H1 (cell line): ENCODE measurements around the gene AQP6. TPM values are rescaled to one million over a fixed set of nuclear protein-coding genes. Genes with fewer than 3 reads are reported as not detected.

Experiments
- CTCF ChIA-PET: fragments of 300-600 bp; sonication (Branson Sonifier 250); formaldehyde crosslinking; loops from one replicate; lab custom pipeline; 2021; ENCODE audit not compliant: partially characterized antibody; lab: Charles Lee
- POLR2A ChIA-PET: fragments of 300-600 bp; sonication (Branson Sonifier 250); formaldehyde crosslinking; loops from one replicate; lab custom pipeline; 2021; ENCODE audit warnings: inconsistent platforms; ENCODE audit not compliant: partially characterized antibody; lab: Charles Lee
- DNase-seq, 2 experiments: peaks; one replicate each; pipeline versions ENCODE4 v3.0.0 to v3.0.0-alpha.2; 2010 to 2022; ENCODE audit warnings: low spot score in 2 of 2, low read depth in 1 of 2, mixed read lengths in 1 of 2
- FAIRE-seq: peaks from 2 replicates; lab custom pipeline; 2011; peaks lifted over from hg19 to GRCh38; lab: Jason Lieb, UNC
- H2AFZ ChIP-seq: 2 replicates; pipeline ENCODE4 v1.8.1; 2012; ENCODE audit warnings: low read length, inconsistent platforms
- H2AK5ac ChIP-seq: 2 replicates; pipeline ENCODE4 v1.6.1; 2013; ENCODE audit warnings: low read depth, low read length
- H2BK120ac ChIP-seq: replicated peaks from 2 replicates; pipeline ENCODE3; 2013; ENCODE audit warnings: low read depth, low read length, inconsistent platforms
- H2BK12ac ChIP-seq: 2 replicates; pipeline ENCODE4 v1.6.1; 2013; ENCODE audit warnings: low read depth, low read length
- H2BK15ac ChIP-seq: 2 replicates; pipeline ENCODE4 v1.6.1; 2013; ENCODE audit warnings: low read length
- H2BK20ac ChIP-seq: 2 replicates; pipeline ENCODE4 v1.6.1; 2013; ENCODE audit warnings: low read length
- H2BK5ac ChIP-seq: 2 replicates; pipeline ENCODE4 v1.6.1; 2013; ENCODE audit warnings: low read depth, low read length
- H3K14ac ChIP-seq: 2 replicates; pipeline ENCODE4 v1.6.1; 2013; ENCODE audit warnings: inconsistent platforms; ENCODE audit not compliant: insufficient read length
- H3K18ac ChIP-seq: 2 replicates; pipeline ENCODE4 v1.6.1; 2013; ENCODE audit warnings: low read length; ENCODE audit errors: extremely low read depth
- H3K23ac ChIP-seq: 2 replicates; pipeline ENCODE4 v1.6.1; 2013; ENCODE audit warnings: inconsistent platforms; ENCODE audit not compliant: insufficient read length
- H3K23me2 ChIP-seq: 2 replicates; pipeline ENCODE4 v1.6.1; 2013; ENCODE audit warnings: low read depth, low read length
- H3K27ac ChIP-seq: 2 replicates; pipeline ENCODE4 v1.6.1; 2011; ENCODE audit warnings: low read depth, low read length, inconsistent platforms
- H3K27me3 ChIP-seq, 4 experiments: replicated peaks in 1 of 4; 1 replicate in 1 of 4; 2 replicates in 3 of 4; pipeline versions ENCODE4 v1.6.1 to v1.8.1; 2011 to 2013; ENCODE audit warnings: low read length in 3 of 4, mild to moderate bottlenecking in 3 of 4, inconsistent platforms in 2 of 4, mixed read lengths in 2 of 4, moderate library complexity in 1 of 4; ENCODE audit not compliant: control insufficient read depth in 3 of 4, insufficient read depth in 3 of 4; ENCODE audit errors: extremely low read depth in 1 of 4
- H3K36me3 ChIP-seq, 4 experiments: 2 replicates each; pipeline versions ENCODE4 v1.6.1 to v1.8.1; 2011 to 2013; ENCODE audit warnings: mild to moderate bottlenecking in 4 of 4, low read length in 3 of 4, moderate library complexity in 2 of 4, control low read depth in 1 of 4, inconsistent platforms in 1 of 4; ENCODE audit not compliant: insufficient read depth in 4 of 4, control insufficient read depth in 2 of 4
- H3K4ac ChIP-seq: replicated peaks from 2 replicates; pipeline ENCODE3; 2013; ENCODE audit warnings: low read length, low read depth, mixed read lengths, inconsistent platforms; ENCODE audit not compliant: insufficient read length
- H3K4me1 ChIP-seq, 4 experiments: replicated peaks in 1 of 4; 1 replicate in 1 of 4; 2 replicates in 3 of 4; pipeline versions ENCODE4 v1.6.1 to v1.8.1; 2011 to 2013; ENCODE audit warnings: low read length in 3 of 4, inconsistent platforms in 2 of 4, mixed read lengths in 1 of 4; ENCODE audit not compliant: insufficient read depth in 4 of 4, control insufficient read depth in 3 of 4
- H3K4me2 ChIP-seq, 2 experiments: 2 replicates each; pipeline versions ENCODE4 v1.6.1 to v1.8.1; 2011 to 2013; ENCODE audit warnings: low read depth in 2 of 2, low read length in 2 of 2, control low read depth in 1 of 2, inconsistent platforms in 1 of 2, mild to moderate bottlenecking in 1 of 2; ENCODE audit not compliant: insufficient read depth in 1 of 2
- H3K4me3 ChIP-seq, 4 experiments: fragments of 200-600, 300-600 bp in 1 of 4; sonication (generic), shearing (Covaris generic), sonication (Bioruptor Twin) in 1 of 4; 2 replicates each; pipeline versions ENCODE4 v1.5.1 to v1.8.1; 2011 to 2016; ENCODE audit warnings: low read length in 4 of 4, low read depth in 3 of 4, control low read depth in 2 of 4, inconsistent platforms in 2 of 4, mild to moderate bottlenecking in 2 of 4, mixed read lengths in 1 of 4, moderate library complexity in 1 of 4; ENCODE audit not compliant: insufficient read depth in 2 of 4; ENCODE audit errors: extremely low read depth in 1 of 4
- H3K56ac ChIP-seq: replicated peaks from 2 replicates; pipeline ENCODE3; 2013; ENCODE audit warnings: low read depth, mild to moderate bottlenecking, mixed read lengths, low read length, inconsistent platforms; ENCODE audit not compliant: insufficient read length
- H3K79me1 ChIP-seq: 2 replicates; pipeline ENCODE4 v1.6.1; 2013; ENCODE audit warnings: low read depth, low read length, control low read depth
- H3K79me2 ChIP-seq, 2 experiments: 2 replicates each; pipeline versions ENCODE4 v1.6.1 to v1.8.1; 2012 to 2013; ENCODE audit warnings: low read length in 2 of 2, mild to moderate bottlenecking in 2 of 2, inconsistent platforms in 1 of 2; ENCODE audit not compliant: insufficient read depth in 2 of 2, control insufficient read depth in 1 of 2
- H3K9ac ChIP-seq, 4 experiments: replicated peaks in 1 of 4; 1 replicate in 1 of 4; 2 replicates in 3 of 4; pipeline versions ENCODE4 v1.6.1 to v1.8.1; 2011 to 2013; ENCODE audit warnings: low read depth in 3 of 4, low read length in 3 of 4, control low read depth in 2 of 4, mild to moderate bottlenecking in 2 of 4, moderate library complexity in 2 of 4, inconsistent platforms in 1 of 4; ENCODE audit errors: extremely low read depth in 1 of 4
- H3K9me3 ChIP-seq, 2 experiments: 2 replicates each; pipeline versions ENCODE4 v1.6.1 to v1.8.1; 2012 to 2013; ENCODE audit warnings: mild to moderate bottlenecking in 2 of 2, moderate library complexity in 2 of 2, control low read depth in 1 of 2, inconsistent platforms in 1 of 2, low read depth in 1 of 2, low read length in 1 of 2, mixed read lengths in 1 of 2; ENCODE audit not compliant: insufficient read depth in 2 of 2
- H4K20me1 ChIP-seq, 2 experiments: replicated peaks in 1 of 2; 2 replicates each; pipeline versions ENCODE3 to v1.8.1; 2011 to 2013; ENCODE audit warnings: inconsistent platforms in 2 of 2, low read length in 2 of 2, mild to moderate bottlenecking in 1 of 2; ENCODE audit not compliant: insufficient read depth in 2 of 2, control insufficient read depth in 1 of 2
- H4K5ac ChIP-seq: 2 replicates; pipeline ENCODE4 v1.6.1; 2013; ENCODE audit warnings: low read length, low read depth, mixed read lengths, inconsistent platforms; ENCODE audit not compliant: insufficient read length
- H4K8ac ChIP-seq: 2 replicates; pipeline ENCODE4 v1.8.0; 2013; ENCODE audit warnings: mild to moderate bottlenecking, moderate library complexity, low read length, inconsistent platforms; ENCODE audit not compliant: insufficient read depth; ENCODE audit errors: extremely low read depth
- H4K91ac ChIP-seq: replicated peaks from 2 replicates; pipeline ENCODE3; 2013; ENCODE audit warnings: low read length, mixed read lengths, inconsistent platforms; ENCODE audit not compliant: insufficient read length
- BRCA1 ChIP-seq: IDR thresholded peaks from 2 replicates; pipeline ENCODE4 v1.6.1; 2012; ENCODE audit warnings: low read depth, low read length, improper control_type of control experiment
- CEBPB ChIP-seq: IDR thresholded peaks from 2 replicates; pipeline ENCODE4 v1.6.1; 2012; ENCODE audit warnings: low read depth, low read length
- WGBS, 2 experiments: shearing (Covaris generic) in 1 of 2; methylation state at CpG; one replicate each; pipeline versions ENCODE4 v1.1.6 to v1.1.7; 2013 to 2015; ENCODE audit warnings: low lambda C conversion rate in 2 of 2, mixed read lengths in 2 of 2, inconsistent platforms in 1 of 2, low coverage in 1 of 2, missing lambda C conversion rate in 1 of 2; ENCODE audit not compliant: insufficient replicate concordance in 2 of 2, insufficient coverage in 1 of 2, insufficient read length in 1 of 2; ENCODE audit errors: extremely low coverage in 1 of 2, missing lambda C conversion rate in 1 of 2; 5-methylcytosine and 5-hydroxymethylcytosine counted together
- polyA plus RNA-seq, 7 experiments: library from polyadenylated mRNA; depleted of rRNA in 3 of 7; stranded (reverse) in 5 of 7; unstranded in 2 of 7; fragments of >200 nt in 5 of 7; fragments of 200-250 nt in 2 of 7; gene quantifications; 1 replicate in 5 of 7; 2 replicates in 1 of 7; 4 replicates in 1 of 7; pipeline versions ENCODE4 v1.2.1 to v1.2.3, GENCODE V29; 2011 to 2013; ENCODE audit warnings: missing spikeins in 2 of 7, mixed read lengths in 2 of 7
- total RNA-seq: library from RNA; stranded (reverse); fragmentation: NEBNext Ultra II Directional; extraction: Animal tissue kit (Norgen Biotek cat#: 25700); gene quantifications from 2 replicates; pipeline ENCODE4 v1.2.1, GENCODE V29; 2021

Gene AQP6
- total and polyA plus RNA-seq, 2 of the 8 experiments (the other 6 are each of a cell fraction or from before 2014, with no cell fraction given) = 0.03 to 0.17 TPM

DNA sequence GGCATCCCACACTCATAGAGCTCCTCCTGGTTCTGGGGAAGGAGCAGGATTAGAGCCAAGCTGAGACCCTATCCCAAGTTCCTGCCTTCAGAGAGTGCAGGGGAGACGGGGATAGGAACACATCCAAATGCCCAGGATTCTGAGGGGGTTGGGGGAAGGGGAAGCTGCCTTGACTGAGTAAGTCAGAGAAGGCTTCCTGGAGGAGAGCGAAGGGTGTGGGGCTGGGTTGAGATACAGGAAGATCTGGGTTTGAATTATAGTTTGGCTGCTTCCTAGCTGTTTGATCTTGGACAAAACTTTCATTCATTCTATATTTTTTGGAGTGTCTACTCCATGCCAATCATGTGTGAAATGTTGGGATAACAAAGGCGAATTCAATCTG, 30.2 kb upstream of the AQP6 start:
- H2AFZ ChIP-seq = no peak overlapping the region
- no peak overlapping the region for H2AK5ac ChIP-seq
- H3K23me2 ChIP-seq = no peaks in the 10 kb centered on the region; the same call in 1 of the 2 replicates
- no peaks in the 10 kb centered on the region for H3K9me3 ChIP-seq
- H3K79me1 ChIP-seq = no peaks in the 10 kb centered on the region
- no peak overlapping the region for H3K4me2 ChIP-seq
- no peak overlapping the region for H3K18ac ChIP-seq
- ChIA-PET POLR2A (interaction anchor here (0.9 to 1.2 kb wide), 2 partner anchors 11 to 19 kb away, joined by 3 to 4 read pairs; partner anchors contain the start of gene AQP5), CTCF (interaction anchor here (0.6 to 5.1 kb wide), 18 partner anchors 10 to 246 kb away, joined by 3 to 37 read pairs (median 4); no protein-coding TSS in a partner anchor)
- H4K20me1 ChIP-seq = peaks cover 0 to 1% of the 10 kb centered on the region in 2 experiments
- H3K56ac ChIP-seq = no peak overlapping the region
- no peak overlapping the region for H3K23ac ChIP-seq
- 0 out of 2 replicates have a peak overlapping the region, but pooled peaks have one; percentile 16 for H2BK15ac ChIP-seq
- H3K4me3 ChIP-seq = no peak overlapping the region
- no peak overlapping the region for H3K9ac ChIP-seq
- H3K36me3 ChIP-seq = no peaks in the 10 kb centered on the region
- FAIRE-seq = no peak
- no peak overlapping the region for H3K14ac ChIP-seq
- no peak overlapping the region; the same call in 1 of the 2 replicates for H2BK12ac ChIP-seq
- peaks cover 0 to 3% (median 0%) of the 10 kb centered on the region in 4 experiments; a peak in 1 of 7 replicates for H3K27me3 ChIP-seq
- no peak overlapping the region for H4K91ac ChIP-seq
- WGBS, 2 experiments = 86% methylated on average over 3 of the region's 3 CpGs; no CpG with 5 or more reads in 1 of the 2 experiments
- H2BK120ac ChIP-seq = no peak overlapping the region
- DNase-seq = no peak
- no peak overlapping the region for H2BK20ac ChIP-seq
- no peak overlapping the region for H2BK5ac ChIP-seq
- H4K5ac ChIP-seq = no peak overlapping the region
- no peaks in the 10 kb centered on the region for H3K79me2 ChIP-seq
- peaks cover 3 to 17% (median 4%) of the 10 kb centered on the region in 4 experiments; a peak in 6 of 7 replicates for H3K4me1 ChIP-seq
- H3K27ac ChIP-seq = no peak overlapping the region
- no peak overlapping the region for H3K4ac ChIP-seq
- no peak overlapping the region for H4K8ac ChIP-seq
- TF ChIP-seq BRCA1 (no peak), CEBPB (no peak)
